Measurements from ENCODE around the gene RPUSD2. TPM values are rescaled to one million over a fixed set of nuclear protein-coding genes. Genes with fewer than 3 reads are reported as not detected.

Gene RPUSD2
- total RNA-seq, 3 donors from 2014 or later (not counting 1 experiment from before 2014, with no cell fraction given) = 13.7 to 15.2 (median 14.2) TPM

DNA sequence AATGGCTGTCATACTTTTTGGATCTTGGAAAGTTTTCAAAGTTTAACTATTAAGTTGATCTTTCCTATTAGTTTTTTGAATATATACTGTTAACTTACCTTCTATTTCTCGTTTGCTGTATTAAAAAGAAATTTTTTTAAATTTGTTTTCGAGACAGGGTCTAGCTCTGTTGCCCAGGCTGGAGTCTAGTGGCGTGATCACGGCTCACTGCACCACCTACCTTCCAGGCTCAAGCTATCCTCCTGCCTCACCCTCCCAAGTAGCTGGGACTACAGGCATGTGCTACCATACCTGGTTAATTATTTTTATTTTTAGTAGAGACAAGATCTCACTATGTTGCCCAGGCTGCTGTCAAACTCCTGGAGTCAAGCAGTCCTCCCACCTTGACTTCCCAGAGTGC lies 29.6 kb downstream of the RPUSD2 start:
- Mint-ChIP-seq H3K27ac (no peak overlapping the region), H3K36me3 (no peaks in the 10 kb centered on the region), H3K4me1 (peaks cover 14 to 15% of the 10 kb centered on the region in 2 donors), H3K9me3 (no peaks in the 10 kb centered on the region), H3K27me3 (ENCODE audit: low read depth in 2 of 2) (peaks cover 0 to 3% of the 10 kb centered on the region in 2 donors), H3K4me3 (no peak overlapping the region)
- Histone ChIP-seq H3K9me3 (ENCODE audit: control insufficient read depth, insufficient read depth, low read length) (no peaks in the 10 kb centered on the region), H3K4me1 (ENCODE audit: control insufficient read depth, insufficient read depth, low read length) (peaks cover 8% of the 10 kb centered on the region), H3K36me3 (ENCODE audit: control insufficient read depth, insufficient read depth, low read length) (no peaks in the 10 kb centered on the region), H3K27ac (ENCODE audit: low read length) (no peak overlapping the region), H3K4me3 (ENCODE audit: low read length) (no peak overlapping the region), H3K27me3 (ENCODE audit: control insufficient read depth, insufficient read depth, low read length) (no peaks in the 10 kb centered on the region)
- ATAC-seq (no peak), DNase-seq (no peak)
- intact Hi-C loops (cut with micrococcal nuclease) = no loop called here
- TF ChIP-seq, protein P1, sequence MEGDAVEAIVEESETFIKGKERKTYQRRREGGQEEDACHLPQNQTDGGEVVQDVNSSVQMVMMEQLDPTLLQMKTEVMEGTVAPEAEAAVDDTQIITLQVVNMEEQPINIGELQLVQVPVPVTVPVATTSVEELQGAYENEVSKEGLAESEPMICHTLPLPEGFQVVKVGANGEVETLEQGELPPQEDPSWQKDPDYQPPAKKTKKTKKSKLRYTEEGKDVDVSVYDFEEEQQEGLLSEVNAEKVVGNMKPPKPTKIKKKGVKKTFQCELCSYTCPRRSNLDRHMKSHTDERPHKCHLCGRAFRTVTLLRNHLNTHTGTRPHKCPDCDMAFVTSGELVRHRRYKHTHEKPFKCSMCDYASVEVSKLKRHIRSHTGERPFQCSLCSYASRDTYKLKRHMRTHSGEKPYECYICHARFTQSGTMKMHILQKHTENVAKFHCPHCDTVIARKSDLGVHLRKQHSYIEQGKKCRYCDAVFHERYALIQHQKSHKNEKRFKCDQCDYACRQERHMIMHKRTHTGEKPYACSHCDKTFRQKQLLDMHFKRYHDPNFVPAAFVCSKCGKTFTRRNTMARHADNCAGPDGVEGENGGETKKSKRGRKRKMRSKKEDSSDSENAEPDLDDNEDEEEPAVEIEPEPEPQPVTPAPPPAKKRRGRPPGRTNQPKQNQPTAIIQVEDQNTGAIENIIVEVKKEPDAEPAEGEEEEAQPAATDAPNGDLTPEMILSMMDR (IDR thresholded peaks at IDR 0.05) = no peak
- 100% methylated on average over 3 of the region's 4 CpGs for WGBS (ENCODE audit: insufficient coverage)

DNA sequence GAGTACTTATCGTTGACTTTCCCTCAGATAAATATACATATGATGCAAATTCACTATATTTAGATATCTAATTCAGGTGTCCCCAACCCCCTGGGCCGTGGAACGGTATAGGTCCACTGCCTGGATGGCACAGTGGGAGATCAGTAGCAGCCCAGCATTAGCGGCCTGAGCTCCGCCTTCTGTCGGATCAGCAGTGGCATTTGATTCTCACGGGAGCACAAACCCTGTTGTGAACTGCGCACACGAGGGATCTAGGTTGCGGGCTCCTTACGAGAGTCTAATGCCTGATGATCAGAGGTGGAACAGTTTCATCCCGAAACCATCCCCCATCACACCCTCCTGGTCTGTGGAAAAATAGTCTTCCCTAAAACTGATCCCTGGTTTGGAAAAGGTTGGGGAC lies 31.9 kb downstream of the RPUSD2 start:
- no peak overlapping the region for H3K27ac Mint-ChIP-seq
- no peaks in the 10 kb centered on the region for H3K9me3 ChIP-seq (ENCODE audit: control insufficient read depth, insufficient read depth, low read length)
- no peak overlapping the region for H3K4me3 Mint-ChIP-seq
- WGBS (ENCODE audit: insufficient coverage) = 98% methylated on average over 9 of the region's 12 CpGs
- intact Hi-C loops (cut with micrococcal nuclease) = no loop called here
- no peak overlapping the region for H3K27ac ChIP-seq (ENCODE audit: low read length)
- H3K9me3 Mint-ChIP-seq = no peaks in the 10 kb centered on the region
- ATAC-seq (no peak), DNase-seq (no peak)
- H3K36me3 Mint-ChIP-seq = no peaks in the 10 kb centered on the region
- no peaks in the 10 kb centered on the region for H3K27me3 ChIP-seq (ENCODE audit: control insufficient read depth, insufficient read depth, low read length)
- H3K4me1 Mint-ChIP-seq = no peaks in the 10 kb centered on the region
- no peaks in the 10 kb centered on the region for H3K36me3 ChIP-seq (ENCODE audit: control insufficient read depth, insufficient read depth, low read length)
- H3K4me3 ChIP-seq (ENCODE audit: low read length) = no peak overlapping the region
- no peaks in the 10 kb centered on the region for H3K27me3 Mint-ChIP-seq (ENCODE audit: low read depth in 2 of 2)
- H3K4me1 ChIP-seq (ENCODE audit: control insufficient read depth, insufficient read depth, low read length) = no peaks in the 10 kb centered on the region
- TF ChIP-seq, protein P1 (IDR thresholded peaks at IDR 0.05) = no peak

DNA sequence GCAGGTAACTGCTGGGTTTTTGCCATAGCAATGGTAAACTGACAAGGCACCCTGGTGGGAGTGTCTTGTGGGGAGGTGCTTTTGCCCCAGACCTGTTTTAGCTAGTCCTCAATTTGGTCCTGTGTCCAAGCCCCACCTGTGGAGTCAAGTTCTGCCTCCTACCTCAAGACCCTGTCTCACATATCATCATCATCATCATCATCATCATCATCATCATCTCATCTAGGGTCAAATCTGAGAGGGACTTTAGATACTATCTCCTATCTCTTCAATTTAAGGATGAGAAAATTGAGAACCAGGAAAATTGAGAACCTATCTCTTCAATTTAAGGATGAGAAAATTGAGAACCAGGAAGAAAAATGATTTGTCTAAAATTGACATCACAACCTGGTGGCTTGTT lies 34.8 kb downstream of the RPUSD2 start:
- DNase-seq (no peak), ATAC-seq (no peak)
- no peak overlapping the region for H3K27ac Mint-ChIP-seq
- no peaks in the 10 kb centered on the region for H3K4me1 Mint-ChIP-seq
- H3K4me3 Mint-ChIP-seq = no peak overlapping the region
- Histone ChIP-seq H3K36me3 (ENCODE audit: control insufficient read depth, insufficient read depth, low read length) (no peaks in the 10 kb centered on the region), H3K27me3 (ENCODE audit: control insufficient read depth, insufficient read depth, low read length) (no peaks in the 10 kb centered on the region), H3K4me1 (ENCODE audit: control insufficient read depth, insufficient read depth, low read length) (no peaks in the 10 kb centered on the region), H3K27ac (ENCODE audit: low read length) (no peak overlapping the region), H3K4me3 (ENCODE audit: low read length) (no peak overlapping the region), H3K9me3 (ENCODE audit: control insufficient read depth, insufficient read depth, low read length) (no peaks in the 10 kb centered on the region)
- H3K9me3 Mint-ChIP-seq = no peaks in the 10 kb centered on the region
- no peaks in the 10 kb centered on the region for H3K36me3 Mint-ChIP-seq
- TF ChIP-seq, protein P1 (IDR thresholded peaks at IDR 0.05) = no peak
- no peaks in the 10 kb centered on the region for H3K27me3 Mint-ChIP-seq (ENCODE audit: low read depth in 2 of 2)
- intact Hi-C loops (cut with micrococcal nuclease) = no loop called here

DNA sequence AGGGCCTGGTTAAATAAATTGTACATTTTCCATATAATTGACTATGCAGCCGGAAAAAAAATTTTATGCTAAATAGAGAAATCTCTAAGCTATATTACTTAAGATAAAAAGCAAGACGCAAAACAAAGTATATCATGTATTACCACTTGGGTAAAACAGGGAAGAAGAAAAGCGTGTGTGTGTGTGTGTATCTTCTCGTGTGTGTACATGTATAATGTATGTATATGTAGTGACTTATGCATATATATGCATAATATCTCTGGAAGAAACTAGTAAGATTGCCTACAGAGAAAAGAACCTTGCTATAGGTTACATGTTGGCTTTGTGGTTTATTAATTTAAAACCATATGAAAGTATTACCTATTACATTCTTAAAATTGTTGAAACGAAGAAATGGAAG lies 44.0 kb downstream of the RPUSD2 start:
- no peak overlapping the region for H3K27ac ChIP-seq (ENCODE audit: low read length)
- no peaks in the 10 kb centered on the region for H3K4me1 ChIP-seq (ENCODE audit: control insufficient read depth, insufficient read depth, low read length)
- no peaks in the 10 kb centered on the region for H3K36me3 ChIP-seq (ENCODE audit: control insufficient read depth, insufficient read depth, low read length)
- ATAC-seq (no peak), DNase-seq (no peak)
- TF ChIP-seq, protein P1 (IDR thresholded peaks at IDR 0.05) = no peak
- no peak overlapping the region for H3K27ac Mint-ChIP-seq
- H3K9me3 ChIP-seq (ENCODE audit: control insufficient read depth, insufficient read depth, low read length) = no peaks in the 10 kb centered on the region
- H3K27me3 Mint-ChIP-seq (ENCODE audit: low read depth in 2 of 2) = no peaks in the 10 kb centered on the region
- H3K4me3 Mint-ChIP-seq = no peak overlapping the region
- no CpG with 5 or more reads among the region's 5 CpGs for WGBS (ENCODE audit: insufficient coverage)
- no peak overlapping the region for H3K4me3 ChIP-seq (ENCODE audit: low read length)
- intact Hi-C loops (cut with micrococcal nuclease) = no loop called here
- H3K9me3 Mint-ChIP-seq = no peaks in the 10 kb centered on the region
- H3K36me3 Mint-ChIP-seq = no peaks in the 10 kb centered on the region
- no peaks in the 10 kb centered on the region for H3K4me1 Mint-ChIP-seq
- H3K27me3 ChIP-seq (ENCODE audit: control insufficient read depth, insufficient read depth, low read length) = no peaks in the 10 kb centered on the region

All from natural killer cell (primary cell).